ENCODE data around the gene BAZ1B.

GRCh38 chr7:73418113-73418703 is 103.9 kb downstream of the BAZ1B start:
- TF ChIP-seq CTCF (conservative IDR thresholded peaks at IDR 0.05; ENCODE audit: low read length): no peak
- no peak for TF ChIP-seq EZH2phosphoT487 (IDR thresholded peaks at IDR 0.05; ENCODE audit: borderline replicate concordance)
